NCI-H187 (cell line): Measurements from ENCODE around the gene WDR48.
A peak's percentile ranks its signal among the peaks of the same experiment; 100 is the strongest.
"Not testable (repeated sequence)": the region's sequence is repeated elsewhere in the genome, so short reads cannot be mapped to it uniquely, and the experiment has no call there.

ENCODE experiments used
- DNase-seq, 2 experiments: peaks; one replicate each; lab custom pipeline; 2025; lab: John Stamatoyannopoulos, UW

WDR48 gene

GRCh38 chr3:39051649-39052561 is at the start of gene WDR48, which contains the start of gene SCN11A:
WDR48 (plus strand) TSS chr3:39052016; CDS start chr3:39052026, 10 bp downstream.
SCN11A (minus strand) TSS chr3:39051944; CDS start chr3:38950362, 101,582 bp downstream.
- peak; percentile 22 to 38 for DNase-seq

- no peak for DNase-seq
These were observed 46.5 kb upstream of the WDR48 start for GRCh38 chr3:39005295-39005694.

- DNase-seq, result no peak
These were observed 40.6 kb upstream of the WDR48 start for GRCh38 chr3:39011191-39011736.

GRCh38 chr3:39013289-39013688 is 38.5 kb upstream of the WDR48 start:
- DNase-seq, result no peak

GRCh38 chr3:39013921-39014509 is 37.8 kb upstream of the WDR48 start:
- no peak for DNase-seq

DNA sequence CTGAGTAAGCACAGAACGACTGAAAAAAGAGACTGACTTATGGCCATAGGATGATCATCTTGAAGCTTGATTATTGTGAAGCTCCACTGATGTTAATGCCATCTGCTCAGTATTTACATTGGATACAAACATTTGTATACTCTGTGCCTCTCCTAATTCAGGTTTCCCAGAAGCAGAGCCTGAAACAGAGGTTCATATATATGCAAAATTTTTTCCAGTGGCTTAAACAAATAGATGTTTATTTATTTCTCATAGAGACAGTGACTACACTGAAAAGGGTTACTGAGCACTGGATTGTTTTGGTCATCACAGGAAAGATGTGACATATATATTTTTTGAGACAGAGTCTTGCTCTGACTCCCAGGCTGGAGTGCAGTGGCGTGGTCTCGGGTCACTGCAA is 36.4 kb upstream of the WDR48 start:
- DNase-seq, result no peak

- no peak for DNase-seq
These were observed 32.5 kb upstream of the WDR48 start for GRCh38 chr3:39019299-39019698.

- DNase-seq, result no peak
These were observed 30.8 kb upstream of the WDR48 start for GRCh38 chr3:39021029-39021428.

DNA sequence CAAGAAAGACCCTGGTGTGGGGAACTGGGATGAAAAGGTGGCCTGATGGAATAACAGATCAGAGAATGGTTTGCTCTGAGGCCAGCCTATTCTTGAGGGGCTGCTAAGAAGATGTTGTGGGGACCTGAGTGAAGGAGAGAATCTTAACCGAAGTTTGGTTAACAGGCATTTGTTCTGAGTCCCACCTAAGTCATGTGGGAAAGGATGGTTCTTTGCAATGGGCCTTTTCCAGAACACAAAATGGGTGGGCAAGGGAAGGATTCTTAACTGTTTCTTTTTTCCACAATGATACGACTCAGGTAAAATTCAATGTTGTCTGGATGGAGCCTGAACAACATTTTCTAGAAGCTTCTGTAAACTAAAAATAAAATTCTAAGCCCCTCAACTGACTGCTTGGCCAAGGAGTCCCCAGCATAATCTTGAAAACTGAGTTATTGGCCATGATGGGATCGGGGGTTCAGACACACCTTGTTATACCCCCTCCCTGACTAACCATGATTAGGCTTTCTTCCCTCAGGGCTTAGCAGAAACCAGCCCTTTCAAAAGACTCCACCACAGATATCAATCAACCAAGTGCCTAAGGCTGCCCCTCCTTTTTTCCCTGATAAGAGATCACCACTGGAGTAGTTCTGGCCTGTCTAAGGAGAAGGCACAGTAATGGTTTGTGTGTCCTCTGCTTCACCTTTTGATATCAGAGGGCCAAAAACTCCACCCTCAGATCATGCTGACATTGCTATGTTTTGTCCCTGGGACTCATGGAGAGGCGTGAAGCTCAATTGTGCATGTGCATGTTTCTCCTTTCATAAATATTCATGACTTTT is 30.1 kb upstream of the WDR48 start:
- no peak for DNase-seq

GRCh38 chr3:39022286-39022630 is 29.6 kb upstream of the WDR48 start:
- no peak for DNase-seq

- no peak for DNase-seq
These were observed 27.3 kb upstream of the WDR48 start for GRCh38 chr3:39024497-39024896.

DNA sequence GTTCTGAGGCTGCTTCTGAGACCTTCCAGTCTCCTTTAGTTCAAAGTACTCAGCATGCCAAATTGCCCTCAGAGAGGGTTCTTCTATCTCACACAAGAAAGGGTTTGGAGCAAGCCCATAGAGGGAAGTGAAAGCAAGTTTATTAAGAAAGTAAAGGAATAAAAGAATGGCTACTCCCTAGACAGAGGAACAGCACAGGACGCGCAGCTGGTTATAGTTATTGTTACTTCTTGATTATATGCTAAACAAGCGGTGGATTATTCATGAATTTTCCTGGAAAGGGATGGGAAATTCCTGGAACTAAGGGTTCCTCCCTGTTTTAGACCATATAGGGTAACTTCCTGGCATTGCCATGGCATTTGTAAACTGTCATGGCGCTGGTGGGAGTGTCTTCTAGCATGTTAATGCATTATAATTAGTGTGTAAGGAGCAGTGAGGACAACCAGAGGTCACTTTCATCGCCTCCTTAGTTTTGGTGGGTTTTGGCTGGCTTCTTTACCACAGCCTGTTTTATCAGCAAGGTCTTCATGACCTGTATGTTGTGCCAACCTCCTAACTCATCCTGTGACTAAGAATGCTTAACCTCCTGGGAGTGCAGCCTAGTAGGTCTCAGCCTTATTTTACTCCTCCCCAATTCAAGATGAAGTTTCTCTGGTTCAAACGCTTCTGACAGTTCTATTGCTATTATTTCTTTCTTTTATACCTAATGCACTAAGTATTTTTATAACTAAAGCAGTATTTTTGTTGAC is 26.4 kb upstream of the WDR48 start:
- no peak for DNase-seq

GRCh38 chr3:39028546-39028945 is 23.3 kb upstream of the WDR48 start:
- no peak for DNase-seq

- no peak for DNase-seq
These were observed 22.3 kb upstream of the WDR48 start for GRCh38 chr3:39029556-39029955.

GRCh38 chr3:39038165-39038564 is 13.7 kb upstream of the WDR48 start:
- no peak for DNase-seq

DNA sequence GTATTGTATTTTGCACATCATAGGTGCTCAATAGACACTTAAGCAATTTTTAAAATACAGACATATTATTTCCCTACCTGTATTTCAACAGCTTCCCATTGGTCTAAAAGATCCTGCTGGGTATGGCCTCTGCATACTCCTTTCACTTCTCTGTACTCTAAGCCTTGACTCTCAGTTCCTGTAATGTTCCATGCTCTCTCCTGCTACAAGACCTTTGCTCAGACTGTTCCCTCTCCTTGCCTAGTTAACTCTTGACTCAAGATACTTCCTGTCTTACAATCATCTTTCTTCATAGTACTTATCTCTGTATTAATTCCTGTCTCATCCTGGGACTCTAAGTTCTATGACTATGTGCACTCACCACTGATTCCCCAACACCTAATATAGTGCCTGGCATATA is 1.8 kb upstream of the WDR48 start:
- DNase-seq, result no peak

- DNase-seq, result no peak
These were observed 767 bp downstream of the WDR48 start for GRCh38 chr3:39052583-39052982.

- DNase-seq, result no peak
These were observed 1.9 kb downstream of the WDR48 start for GRCh38 chr3:39053696-39054095.

GRCh38 chr3:39056151-39056550 is 4.3 kb downstream of the WDR48 start:
- no peak for DNase-seq

DNA sequence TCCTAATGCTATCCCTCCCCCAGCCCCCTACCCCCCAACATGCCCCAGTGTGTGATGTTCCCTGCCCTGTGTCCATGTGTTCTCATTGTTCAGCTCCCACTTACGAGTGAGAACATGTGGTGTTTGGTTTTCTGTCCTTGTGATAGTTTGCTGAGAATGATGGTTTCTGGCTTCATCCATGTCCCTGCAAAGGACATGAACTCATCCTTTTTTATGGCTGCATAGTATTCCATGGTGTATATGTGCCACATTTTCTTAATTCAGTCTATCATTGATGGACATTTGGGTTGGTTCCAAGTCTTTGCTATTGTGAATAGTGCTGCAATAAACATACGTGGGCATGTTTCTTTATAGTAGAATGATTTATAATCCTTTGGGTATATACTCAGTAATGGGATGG is 9.4 kb downstream of the WDR48 start:
- DNase-seq, result not testable (repeated sequence)

DNA sequence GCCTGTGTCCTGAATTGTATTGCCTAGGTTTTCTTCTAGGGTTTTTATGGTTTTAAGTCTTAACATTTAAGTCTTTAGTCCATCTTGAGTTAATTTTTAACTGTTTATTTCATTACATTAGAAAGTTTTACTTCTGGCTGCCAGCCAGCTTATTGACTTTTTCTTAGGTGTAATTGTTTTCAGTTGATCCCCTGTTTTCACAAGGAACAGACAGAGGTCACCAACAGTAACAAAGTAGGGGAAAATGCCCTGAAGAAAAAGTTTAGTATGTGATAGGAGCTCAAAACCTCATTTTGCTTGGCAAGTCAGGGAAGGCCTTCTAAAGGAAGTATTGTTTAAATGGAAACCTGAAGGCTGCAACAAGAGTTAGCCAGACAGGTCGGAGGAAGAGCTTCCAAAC is 10.4 kb downstream of the WDR48 start:
- no peak for DNase-seq

DNA sequence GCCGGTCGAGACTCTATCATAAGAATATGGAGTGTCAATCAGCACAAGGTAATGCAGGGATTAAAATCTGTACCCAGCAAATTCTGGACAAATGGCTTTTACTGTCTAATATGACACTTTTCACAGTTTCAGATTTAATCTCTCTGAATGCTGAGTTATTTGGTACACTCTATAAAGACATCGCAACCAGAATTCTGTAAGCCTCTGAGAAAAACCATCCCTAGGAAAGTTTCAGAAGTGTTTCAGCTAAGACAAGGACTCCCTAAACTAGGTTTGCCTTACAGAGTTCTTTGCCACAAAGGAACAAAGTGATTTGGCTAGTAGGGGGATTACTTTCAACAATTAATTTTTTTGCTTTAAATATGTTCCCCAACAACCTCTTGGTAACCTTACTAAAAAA is 11.3 kb downstream of the WDR48 start:
- DNase-seq, result no peak
